GM12864 (cell line): ENCODE data around the gene PHF12.

Experiments used
- DNase-seq: peaks from one replicate; pipeline ENCODE4 v3.0.0-alpha.2; 2011; ENCODE audit warnings: low read depth
- H3K4me3 ChIP-seq: 2 replicates; pipeline ENCODE4 v1.5.1; 2011; ENCODE audit warnings: mild to moderate bottlenecking, low read depth, low read length, control low read depth
- TF ChIP-seq, protein P1 (sequence below): IDR thresholded peaks from 2 replicates; pipeline ENCODE4 v1.5.1; 2011; ENCODE audit warnings: low read depth, mild to moderate bottlenecking, moderate library complexity, low read length, control low read depth, inconsistent platforms; ENCODE audit errors: missing control alignments

Gene PHF12

GRCh38 chr17:28897769-28898526 is 53.4 kb downstream of the PHF12 start:
- DNase-seq: no peak
- TF ChIP-seq, protein P1, sequence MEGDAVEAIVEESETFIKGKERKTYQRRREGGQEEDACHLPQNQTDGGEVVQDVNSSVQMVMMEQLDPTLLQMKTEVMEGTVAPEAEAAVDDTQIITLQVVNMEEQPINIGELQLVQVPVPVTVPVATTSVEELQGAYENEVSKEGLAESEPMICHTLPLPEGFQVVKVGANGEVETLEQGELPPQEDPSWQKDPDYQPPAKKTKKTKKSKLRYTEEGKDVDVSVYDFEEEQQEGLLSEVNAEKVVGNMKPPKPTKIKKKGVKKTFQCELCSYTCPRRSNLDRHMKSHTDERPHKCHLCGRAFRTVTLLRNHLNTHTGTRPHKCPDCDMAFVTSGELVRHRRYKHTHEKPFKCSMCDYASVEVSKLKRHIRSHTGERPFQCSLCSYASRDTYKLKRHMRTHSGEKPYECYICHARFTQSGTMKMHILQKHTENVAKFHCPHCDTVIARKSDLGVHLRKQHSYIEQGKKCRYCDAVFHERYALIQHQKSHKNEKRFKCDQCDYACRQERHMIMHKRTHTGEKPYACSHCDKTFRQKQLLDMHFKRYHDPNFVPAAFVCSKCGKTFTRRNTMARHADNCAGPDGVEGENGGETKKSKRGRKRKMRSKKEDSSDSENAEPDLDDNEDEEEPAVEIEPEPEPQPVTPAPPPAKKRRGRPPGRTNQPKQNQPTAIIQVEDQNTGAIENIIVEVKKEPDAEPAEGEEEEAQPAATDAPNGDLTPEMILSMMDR: no peak

DNA sequence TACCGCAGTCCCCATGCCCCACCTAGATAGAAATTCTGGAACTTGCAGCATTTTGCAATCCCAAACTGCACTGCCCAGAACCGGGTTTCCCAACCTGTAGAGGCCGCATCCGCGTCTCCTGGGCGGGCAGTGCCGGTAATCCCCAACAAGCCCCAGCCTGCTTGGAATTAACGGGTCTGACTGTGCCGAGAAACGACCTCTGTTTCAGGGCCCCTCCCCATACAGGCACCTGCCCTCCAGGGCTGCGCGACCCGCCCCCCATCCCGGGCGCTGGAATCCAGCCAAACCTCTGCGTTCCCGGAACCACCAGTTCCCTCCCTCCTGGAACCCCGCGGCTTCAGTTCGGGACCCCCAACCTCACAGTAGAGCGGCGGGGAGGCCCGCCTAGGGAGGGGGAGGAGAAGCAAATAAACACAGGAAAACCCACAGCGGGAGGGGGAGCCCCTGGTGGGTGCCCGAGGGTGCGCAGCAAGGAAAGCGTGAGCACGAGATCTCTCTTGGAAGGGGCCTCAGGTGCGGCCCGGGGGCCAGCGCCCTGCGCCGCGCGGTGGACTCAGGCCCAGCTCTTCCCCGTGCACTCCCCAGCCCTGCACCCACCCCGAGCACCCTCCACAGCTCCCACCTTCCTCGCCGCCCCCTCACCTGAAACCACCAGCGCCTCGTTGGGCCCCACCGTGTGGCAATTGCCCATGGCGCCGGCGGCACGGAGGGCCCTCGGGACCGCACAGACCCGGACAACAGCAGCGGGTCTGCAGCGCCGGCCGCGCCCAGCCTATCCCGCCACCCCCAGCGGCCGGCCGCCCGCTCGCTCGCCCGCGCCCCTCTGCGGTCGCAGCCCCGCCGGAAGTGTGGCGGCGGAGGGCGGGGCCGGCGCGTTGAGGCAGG is 54.2 kb downstream of the PHF12 start, which contains the start of gene FLOT2:
Gene FLOT2, minus strand, starts transcription at position 850 of the 885 bp plus-strand sequence. Its CDS starts 159 bp downstream, at position 691.
- TF ChIP-seq, protein P1: no peak
- peak within 1 kb of the TSS; percentile 63 for H3K4me3 ChIP-seq
- no peak for DNase-seq

More at GRCh38 chr17:28897769-28898526, 53.4 kb downstream of the PHF12 start:
- H3K4me3 ChIP-seq: peak overlapping the region; percentile 63

DNA sequence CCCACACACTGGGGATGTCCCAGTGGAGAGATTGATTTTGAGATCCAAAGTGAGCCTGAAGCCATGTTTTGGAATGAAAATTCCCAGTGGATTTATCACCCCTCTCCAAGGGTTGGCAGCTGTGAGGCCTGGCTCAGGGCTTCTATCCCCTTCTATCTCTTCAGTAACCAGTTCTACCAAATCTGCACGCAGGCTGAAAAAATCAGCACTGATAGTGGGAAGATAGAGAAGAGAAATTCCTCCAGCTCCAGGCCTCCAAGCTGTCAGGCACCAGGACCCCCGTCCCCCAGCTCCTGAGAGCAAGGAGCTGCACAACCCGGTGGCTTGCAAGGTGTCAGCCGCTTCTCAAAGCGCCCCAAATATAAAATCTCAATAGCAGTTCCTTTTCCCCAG is 54.8 kb downstream of the PHF12 start:
- TF ChIP-seq, protein P1: no peak
- peak overlapping the region; percentile 63 for H3K4me3 ChIP-seq
- no peak for DNase-seq

- H3K4me3 ChIP-seq: peak overlapping the region; percentile 63
- no peak for DNase-seq
- TF ChIP-seq, protein P1: no peak
Measured at GRCh38 chr17:28895794-28896447, 55.4 kb downstream of the PHF12 start.

DNA sequence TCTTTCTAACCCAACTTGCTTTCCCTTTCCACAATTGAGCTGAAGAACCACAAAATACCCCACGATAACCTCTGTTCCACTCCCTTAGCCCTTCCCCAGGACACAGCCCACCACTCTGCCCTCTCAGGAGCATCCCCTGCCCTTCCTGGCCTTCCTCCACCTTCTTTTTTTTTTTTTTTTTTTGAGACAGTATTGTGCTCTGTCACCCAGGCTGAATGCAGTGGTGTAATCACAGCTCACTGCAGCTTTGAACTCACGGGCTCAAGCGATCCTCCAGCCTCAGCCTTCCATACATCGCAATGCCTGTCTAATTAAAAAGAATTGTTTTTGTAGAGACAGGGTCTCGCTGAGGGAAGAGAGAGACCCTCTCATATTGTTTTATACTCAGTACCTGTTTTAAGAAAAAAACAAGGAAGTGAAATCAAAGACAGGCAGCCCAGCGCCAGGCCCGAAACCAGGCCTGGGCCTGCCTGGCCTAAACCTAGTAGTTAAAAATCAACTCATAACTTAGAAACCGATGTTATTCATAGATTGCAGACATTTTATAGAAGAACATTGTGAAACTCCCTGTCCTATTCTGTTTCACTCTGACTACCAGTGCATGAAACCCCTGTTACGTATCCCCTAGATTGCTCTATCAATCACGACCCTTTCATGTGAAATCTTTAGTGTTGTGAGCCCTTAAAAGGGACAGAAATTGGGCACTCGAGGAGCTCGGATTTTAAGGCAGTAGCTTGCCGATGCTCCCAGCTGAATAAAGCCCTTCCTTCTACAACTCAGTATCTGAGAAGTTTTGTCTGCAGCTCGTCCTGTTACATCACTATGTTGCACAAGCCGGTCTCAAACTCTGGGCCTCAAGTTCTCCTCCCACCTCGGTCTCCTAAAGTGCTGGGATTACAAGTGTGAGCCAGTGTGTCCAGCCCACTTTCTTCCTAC is 57.8 kb downstream of the PHF12 start:
- H3K4me3 ChIP-seq: peak overlapping the region; percentile 19; the same call in 1 of the 2 replicates
- DNase-seq: peak; percentile 84

DNA sequence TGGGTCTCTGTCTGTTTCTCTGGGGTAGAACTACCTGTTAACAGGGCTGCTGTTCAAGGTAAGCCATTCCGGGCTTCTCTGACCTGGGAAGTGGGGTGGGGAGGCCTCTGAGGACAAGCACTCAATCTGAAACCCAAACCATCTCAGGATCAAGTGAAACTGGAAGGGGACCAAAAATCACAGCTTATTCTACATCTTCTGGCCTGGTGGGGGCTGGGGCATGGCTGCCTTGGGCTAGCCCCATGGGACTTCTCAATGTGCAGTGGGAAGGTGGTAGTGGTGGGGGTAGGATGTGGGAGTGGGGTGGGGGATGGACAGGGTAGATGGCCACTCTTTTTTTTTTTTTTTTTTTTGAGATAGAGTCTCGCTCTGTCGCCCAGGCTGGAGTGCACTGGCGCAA is 59.3 kb downstream of the PHF12 start:
- TF ChIP-seq, protein P1: no peak
- peak; percentile 54 for DNase-seq
- H3K4me3 ChIP-seq: no peak overlapping the region
